Fibroblast of pulmonary artery (primary cell): Measurements from ENCODE around the gene MAGI1.
A peak's percentile ranks its signal among the peaks of the same experiment; 100 is the strongest.

Source experiments
- DNase-seq: peaks from one replicate; pipeline ENCODE4 v3.0.0-alpha.2; 2010; ENCODE audit warnings: low read depth
- H3K4me3 ChIP-seq: replicated peaks from 2 replicates; pipeline ENCODE4 v1.5.1; 2011; ENCODE audit warnings: low read depth, mild to moderate bottlenecking, control low read depth, low read length, moderate library complexity
- TF ChIP-seq, protein P1 (sequence below): IDR thresholded peaks from 2 replicates; pipeline ENCODE4 v1.5.1; 2011; ENCODE audit warnings: mild to moderate bottlenecking, control low read depth, low read length, inconsistent platforms; ENCODE audit errors: missing control alignments

The MAGI1 gene

DNA sequence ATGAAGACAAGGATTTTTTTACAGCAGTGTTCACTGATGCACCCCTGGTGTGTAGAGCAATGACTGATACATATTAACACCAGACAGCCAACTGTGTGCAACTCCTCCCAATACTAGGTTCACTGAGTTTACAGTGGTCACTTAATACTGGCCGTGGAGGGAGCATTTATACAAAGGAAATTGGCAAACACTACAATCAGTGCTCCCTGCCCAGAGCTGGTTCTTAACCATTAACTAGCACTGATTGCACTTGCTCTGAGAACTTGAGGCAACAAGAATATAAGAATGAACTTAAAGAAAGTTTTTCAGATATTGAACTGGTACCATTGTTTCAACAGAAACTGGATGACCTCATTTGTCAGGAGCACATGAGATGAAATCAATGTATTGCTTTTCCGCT, 110.6 kb downstream of the MAGI1 start:
- TF ChIP-seq, protein P1, sequence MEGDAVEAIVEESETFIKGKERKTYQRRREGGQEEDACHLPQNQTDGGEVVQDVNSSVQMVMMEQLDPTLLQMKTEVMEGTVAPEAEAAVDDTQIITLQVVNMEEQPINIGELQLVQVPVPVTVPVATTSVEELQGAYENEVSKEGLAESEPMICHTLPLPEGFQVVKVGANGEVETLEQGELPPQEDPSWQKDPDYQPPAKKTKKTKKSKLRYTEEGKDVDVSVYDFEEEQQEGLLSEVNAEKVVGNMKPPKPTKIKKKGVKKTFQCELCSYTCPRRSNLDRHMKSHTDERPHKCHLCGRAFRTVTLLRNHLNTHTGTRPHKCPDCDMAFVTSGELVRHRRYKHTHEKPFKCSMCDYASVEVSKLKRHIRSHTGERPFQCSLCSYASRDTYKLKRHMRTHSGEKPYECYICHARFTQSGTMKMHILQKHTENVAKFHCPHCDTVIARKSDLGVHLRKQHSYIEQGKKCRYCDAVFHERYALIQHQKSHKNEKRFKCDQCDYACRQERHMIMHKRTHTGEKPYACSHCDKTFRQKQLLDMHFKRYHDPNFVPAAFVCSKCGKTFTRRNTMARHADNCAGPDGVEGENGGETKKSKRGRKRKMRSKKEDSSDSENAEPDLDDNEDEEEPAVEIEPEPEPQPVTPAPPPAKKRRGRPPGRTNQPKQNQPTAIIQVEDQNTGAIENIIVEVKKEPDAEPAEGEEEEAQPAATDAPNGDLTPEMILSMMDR = no peak
- DNase-seq = no peak
- H3K4me3 ChIP-seq = no peak overlapping the region

DNA sequence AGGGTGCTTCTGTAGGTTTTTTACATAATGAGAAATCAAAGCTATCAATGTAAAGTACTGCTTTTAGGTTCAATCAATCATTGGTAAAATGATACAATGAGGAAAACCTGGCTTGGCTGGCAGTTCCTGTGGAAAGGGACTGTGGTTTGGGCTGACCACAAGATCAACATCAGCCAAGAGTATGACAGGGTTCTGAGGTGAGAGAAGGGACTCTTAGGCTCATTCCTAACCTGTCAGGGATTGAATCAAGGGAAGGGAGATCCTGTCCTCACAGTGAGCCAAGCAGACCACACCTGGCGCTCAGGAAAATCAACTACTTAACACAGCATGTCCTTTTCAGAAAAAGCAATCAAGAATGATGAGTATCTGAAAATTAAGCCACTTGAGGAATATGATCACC, 111.1 kb downstream of the MAGI1 start:
- no peak for DNase-seq
- no peak overlapping the region for H3K4me3 ChIP-seq
- TF ChIP-seq, protein P1 = no peak

DNA sequence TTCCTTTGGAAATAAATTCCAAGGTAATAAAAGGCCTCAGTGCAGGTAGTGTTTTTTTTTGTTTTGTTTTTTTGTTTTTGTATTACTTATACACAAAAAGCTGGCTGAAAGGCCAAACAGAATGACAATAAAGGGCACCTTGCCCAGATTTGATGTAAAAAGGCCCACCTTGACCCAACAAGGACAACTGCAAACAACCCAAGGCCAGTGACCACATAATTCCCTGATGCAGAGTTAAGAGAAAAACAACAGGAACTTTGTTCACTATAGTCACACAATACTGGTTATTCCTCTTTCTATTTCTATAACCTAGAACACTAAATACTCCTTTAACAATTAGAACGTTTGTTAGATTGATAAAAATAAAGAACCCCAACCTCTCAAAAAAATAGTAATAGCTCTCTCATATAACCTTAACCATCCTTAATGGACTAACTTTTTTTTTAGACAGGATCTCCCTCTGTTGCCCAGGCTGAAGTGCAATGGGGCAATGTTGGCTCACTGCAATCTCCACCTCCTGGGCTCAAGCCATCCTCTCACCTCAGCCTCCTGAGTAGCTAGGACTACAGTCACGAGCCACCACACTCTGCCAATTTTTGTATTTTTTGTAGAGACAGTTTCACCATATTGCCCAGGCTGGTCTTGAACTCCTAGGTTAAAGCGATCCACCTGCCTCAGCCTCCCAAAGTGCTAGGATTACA, 113.3 kb downstream of the MAGI1 start:
- TF ChIP-seq, protein P1 = no peak
- DNase-seq = no peak
- no peak overlapping the region for H3K4me3 ChIP-seq

DNA sequence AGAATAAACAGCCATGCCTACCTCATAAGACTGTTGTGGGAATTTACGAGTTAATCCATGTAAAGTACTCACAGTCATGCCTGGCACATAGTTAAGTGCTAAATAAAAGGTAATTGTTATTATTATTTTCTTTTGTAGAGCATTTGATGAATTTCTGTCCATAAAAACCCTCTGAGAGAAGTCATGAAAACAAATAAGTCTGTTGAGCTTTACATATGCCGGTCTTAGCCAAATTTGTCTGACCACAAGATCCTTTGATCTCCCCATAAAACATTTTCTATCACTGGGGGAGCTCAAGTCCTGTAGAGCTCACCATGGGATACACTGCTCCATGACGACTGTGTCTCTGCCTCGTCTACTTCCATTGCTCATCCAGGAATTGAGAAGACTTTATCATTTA, 114.0 kb downstream of the MAGI1 start:
- DNase-seq = no peak
- no peak overlapping the region for H3K4me3 ChIP-seq
- TF ChIP-seq, protein P1 = no peak

DNA sequence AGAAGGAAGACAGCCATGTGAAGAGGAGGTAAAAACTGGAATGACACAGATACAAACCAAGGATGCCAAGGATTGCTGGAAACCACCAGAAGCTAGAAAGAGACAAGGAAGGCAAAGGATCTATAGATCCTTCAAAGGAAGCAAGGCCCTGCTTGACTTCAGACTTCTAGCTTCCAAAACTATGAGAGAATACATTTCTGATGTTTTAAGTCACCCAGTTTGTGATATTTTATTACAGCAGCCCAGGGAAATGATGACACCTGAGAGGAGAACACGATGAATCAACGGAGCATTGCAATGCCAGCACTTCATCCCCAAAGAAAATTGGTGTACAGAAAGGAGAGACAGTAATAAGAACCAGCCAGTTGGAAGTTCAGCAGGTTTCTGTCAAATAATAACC, 116.3 kb downstream of the MAGI1 start:
- TF ChIP-seq, protein P1 = no peak
- no peak for DNase-seq
- H3K4me3 ChIP-seq = no peak overlapping the region

DNA sequence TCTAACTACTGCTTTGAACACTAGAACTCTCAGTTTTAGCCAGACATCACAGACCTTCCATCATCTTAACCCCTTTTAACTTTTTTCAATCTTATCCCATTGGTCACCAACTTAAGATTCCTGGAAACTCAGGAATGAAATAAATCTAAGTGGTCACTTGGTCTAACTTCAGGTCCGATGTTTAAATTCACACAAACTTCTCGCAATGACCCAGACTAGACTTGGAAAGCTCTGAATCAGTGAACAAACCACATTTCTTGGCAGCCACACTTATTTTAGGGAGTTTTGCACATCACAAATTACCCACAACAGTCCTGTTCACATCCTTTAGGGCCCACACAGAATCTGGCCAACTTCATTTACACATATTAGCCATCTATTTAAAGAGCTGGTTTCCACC, 118.9 kb downstream of the MAGI1 start:
- TF ChIP-seq, protein P1 = no peak
- peak; percentile 13 for DNase-seq
- no peak overlapping the region for H3K4me3 ChIP-seq

DNA sequence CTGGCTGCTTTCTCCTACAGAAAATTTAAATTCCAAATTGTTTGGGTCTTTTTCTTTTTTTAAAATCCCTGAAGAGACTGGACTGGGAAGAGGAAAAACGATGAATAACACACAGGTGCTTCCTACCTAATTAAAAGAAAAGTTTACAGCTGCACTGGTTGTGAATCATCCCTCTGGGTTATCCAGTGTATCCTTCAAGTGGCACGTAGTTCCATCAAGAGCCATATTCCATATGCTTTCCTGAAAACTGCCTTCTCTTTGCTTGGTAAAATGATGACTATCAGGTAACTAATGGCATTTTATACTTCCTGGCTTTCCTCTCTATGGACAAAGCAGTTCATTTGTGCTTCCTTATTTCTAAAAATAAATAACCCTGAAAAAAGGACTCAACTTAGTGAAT, 123.2 kb downstream of the MAGI1 start:
- H3K4me3 ChIP-seq = no peak overlapping the region
- TF ChIP-seq, protein P1 = no peak
- no peak for DNase-seq
